ENCODE measurements around the gene DUSP8.

Gene DUSP8

DNA sequence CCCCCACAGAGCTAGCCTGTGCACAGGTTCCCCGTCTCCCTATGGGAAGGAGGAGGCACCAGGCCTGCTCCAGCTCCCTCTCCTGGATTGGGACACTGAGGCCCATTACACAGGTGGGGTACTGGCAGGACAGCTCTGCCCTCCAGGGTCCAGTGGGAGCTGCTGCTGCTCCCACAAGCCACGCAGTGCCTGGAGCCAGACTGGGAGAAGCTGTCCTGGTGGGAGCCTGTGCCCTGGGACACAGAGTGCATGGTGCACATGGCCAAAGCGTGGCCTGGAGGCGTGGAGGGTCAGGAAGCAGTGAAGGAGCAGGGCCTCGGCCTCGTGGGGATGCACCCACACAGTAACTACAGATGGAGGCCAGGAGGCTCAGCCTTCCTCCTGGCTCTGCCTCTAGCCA, 27.5 kb downstream of the DUSP8 start:
- Mint-ChIP-seq H3K9me3 (no peaks in the 10 kb centered on the region), H3K4me3 (no peak overlapping the region), H3K27ac (no peak overlapping the region), H3K4me1 (no peaks in the 10 kb centered on the region), H3K36me3 (ENCODE audit: low read depth) (no peaks in the 10 kb centered on the region), H3K27me3 (ENCODE audit: low read depth) (peaks cover 80% of the 10 kb centered on the region)
- TF ChIP-seq CTCF (IDR thresholded peaks at IDR 0.05; ENCODE audit: unreplicated experiment in 3 of 3), result no peak

DNA sequence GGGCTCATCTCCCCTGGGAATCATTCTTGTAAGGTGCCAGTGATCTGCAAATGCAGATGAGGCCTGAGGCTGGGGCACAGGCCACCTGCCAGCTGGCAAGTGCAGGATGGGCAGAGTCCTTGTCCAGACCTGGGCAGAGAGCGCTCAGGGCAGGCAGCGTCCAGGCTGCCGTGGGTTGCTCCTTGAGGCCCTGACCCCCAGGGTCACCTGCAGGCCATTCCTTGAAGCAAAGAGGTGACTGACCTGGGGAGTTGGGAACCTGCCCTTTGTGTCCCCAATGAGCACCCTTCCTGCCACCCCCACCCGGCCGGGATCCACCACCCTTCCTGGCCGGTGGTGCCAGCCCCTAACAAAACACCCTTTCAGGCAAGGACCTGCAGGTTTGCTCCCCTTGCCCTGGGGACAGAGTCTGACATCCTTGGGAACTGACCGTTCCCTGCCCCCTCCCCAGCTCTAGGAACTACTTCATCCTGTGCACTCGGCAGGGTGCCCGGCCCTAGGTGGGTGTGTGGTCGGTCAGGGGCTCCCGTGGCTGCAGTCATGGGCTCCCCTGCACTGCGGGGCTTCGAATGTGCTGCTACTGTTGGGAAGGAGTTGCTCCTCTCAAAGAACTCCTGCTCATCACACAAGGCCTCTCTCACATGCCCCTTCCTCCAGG, 28.3 kb downstream of the DUSP8 start:
- Mint-ChIP-seq H3K36me3 (ENCODE audit: low read depth) (no peaks in the 10 kb centered on the region), H3K4me1 (no peaks in the 10 kb centered on the region), H3K27ac (no peak overlapping the region), H3K27me3 (ENCODE audit: low read depth) (peaks cover 80% of the 10 kb centered on the region), H3K4me3 (no peak overlapping the region), H3K9me3 (no peaks in the 10 kb centered on the region)
- no peak for TF ChIP-seq CTCF (IDR thresholded peaks at IDR 0.05; ENCODE audit: unreplicated experiment in 3 of 3)

DNA sequence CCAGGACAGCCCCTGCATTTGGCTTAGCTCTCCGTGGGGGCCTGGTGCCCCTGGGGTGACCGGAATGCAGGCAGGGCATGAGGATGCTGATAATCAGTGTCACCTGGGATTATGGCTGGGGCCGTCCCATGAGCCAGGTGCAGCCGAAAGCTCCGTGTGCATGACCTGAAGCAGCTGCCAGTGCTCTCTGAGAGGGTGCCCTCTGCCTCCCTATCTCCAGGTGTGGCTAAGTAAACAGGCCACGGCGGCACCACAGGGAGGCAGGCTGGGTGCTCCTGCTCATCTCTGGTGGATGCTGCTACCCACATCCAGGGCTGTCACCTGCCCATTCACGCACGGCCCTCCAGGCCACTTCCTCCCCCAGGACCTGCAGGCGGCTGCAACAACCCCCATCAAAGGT, 29.8 kb downstream of the DUSP8 start:
- no peak for TF ChIP-seq CTCF (IDR thresholded peaks at IDR 0.05; ENCODE audit: unreplicated experiment in 3 of 3)
- Mint-ChIP-seq H3K4me3 (no peak overlapping the region), H3K27me3 (ENCODE audit: low read depth) (peaks cover 79% of the 10 kb centered on the region), H3K9me3 (no peaks in the 10 kb centered on the region), H3K36me3 (ENCODE audit: low read depth) (no peaks in the 10 kb centered on the region), H3K27ac (no peak overlapping the region), H3K4me1 (no peaks in the 10 kb centered on the region)

GRCh38 chr11:1541474-1542204, 30.4 kb downstream of the DUSP8 start:
- no peaks in the 10 kb centered on the region for H3K9me3 Mint-ChIP-seq
- H3K4me1 Mint-ChIP-seq, result no peaks in the 10 kb centered on the region
- no peak overlapping the region for H3K27ac Mint-ChIP-seq
- H3K36me3 Mint-ChIP-seq (ENCODE audit: low read depth), result no peaks in the 10 kb centered on the region
- H3K4me3 Mint-ChIP-seq, result no peak overlapping the region
- TF ChIP-seq CTCF (IDR thresholded peaks at IDR 0.05; ENCODE audit: unreplicated experiment in 3 of 3), result no peak
- peaks cover 79% of the 10 kb centered on the region for H3K27me3 Mint-ChIP-seq (ENCODE audit: low read depth)

- no peak for TF ChIP-seq CTCF (IDR thresholded peaks at IDR 0.05; ENCODE audit: unreplicated experiment in 3 of 3)
Observed at GRCh38 chr11:1540074-1540473, 32.0 kb downstream of the DUSP8 start.

GRCh38 chr11:1538153-1538552, 33.9 kb downstream of the DUSP8 start:
- no peaks in the 10 kb centered on the region for H3K9me3 Mint-ChIP-seq
- no peak overlapping the region for H3K27ac Mint-ChIP-seq
- peaks cover 45% of the 10 kb centered on the region for H3K27me3 Mint-ChIP-seq (ENCODE audit: low read depth)

More at GRCh38 chr11:1540074-1540473, 32.0 kb downstream of the DUSP8 start:
- no peaks in the 10 kb centered on the region for H3K36me3 Mint-ChIP-seq (ENCODE audit: low read depth)
- no peaks in the 10 kb centered on the region for H3K9me3 Mint-ChIP-seq
- peaks cover 65% of the 10 kb centered on the region for H3K27me3 Mint-ChIP-seq (ENCODE audit: low read depth)
- no peaks in the 10 kb centered on the region for H3K4me1 Mint-ChIP-seq
- no peak overlapping the region for H3K27ac Mint-ChIP-seq
- no peak overlapping the region for H3K4me3 Mint-ChIP-seq

More at GRCh38 chr11:1538153-1538552, 33.9 kb downstream of the DUSP8 start:
- Mint-ChIP-seq H3K4me1 (no peaks in the 10 kb centered on the region), H3K4me3 (peak overlapping the region in 1 of 3 experiments; percentile 21), H3K36me3 (ENCODE audit: low read depth) (no peaks in the 10 kb centered on the region)
- TF ChIP-seq CTCF (IDR thresholded peaks at IDR 0.05; ENCODE audit: unreplicated experiment in 3 of 3), result no peak
